HG02938 (cell line): ENCODE results near the gene MRPL34.
A peak's percentile ranks its signal among the peaks of the same experiment; 100 is the strongest.
"Not testable (repeated sequence)": the region's sequence is repeated elsewhere in the genome, so short reads cannot be mapped to it uniquely, and the experiment has no call there.

Experiments used
- ATAC-seq: cut with Tn5 transposase; IDR thresholded peaks from one replicate; pipeline ENCODE4 v1.9.1; 2021; ENCODE audit warnings: mild to moderate bottlenecking, moderate library complexity; ENCODE audit not compliant: unreplicated experiment

Gene MRPL34

DNA sequence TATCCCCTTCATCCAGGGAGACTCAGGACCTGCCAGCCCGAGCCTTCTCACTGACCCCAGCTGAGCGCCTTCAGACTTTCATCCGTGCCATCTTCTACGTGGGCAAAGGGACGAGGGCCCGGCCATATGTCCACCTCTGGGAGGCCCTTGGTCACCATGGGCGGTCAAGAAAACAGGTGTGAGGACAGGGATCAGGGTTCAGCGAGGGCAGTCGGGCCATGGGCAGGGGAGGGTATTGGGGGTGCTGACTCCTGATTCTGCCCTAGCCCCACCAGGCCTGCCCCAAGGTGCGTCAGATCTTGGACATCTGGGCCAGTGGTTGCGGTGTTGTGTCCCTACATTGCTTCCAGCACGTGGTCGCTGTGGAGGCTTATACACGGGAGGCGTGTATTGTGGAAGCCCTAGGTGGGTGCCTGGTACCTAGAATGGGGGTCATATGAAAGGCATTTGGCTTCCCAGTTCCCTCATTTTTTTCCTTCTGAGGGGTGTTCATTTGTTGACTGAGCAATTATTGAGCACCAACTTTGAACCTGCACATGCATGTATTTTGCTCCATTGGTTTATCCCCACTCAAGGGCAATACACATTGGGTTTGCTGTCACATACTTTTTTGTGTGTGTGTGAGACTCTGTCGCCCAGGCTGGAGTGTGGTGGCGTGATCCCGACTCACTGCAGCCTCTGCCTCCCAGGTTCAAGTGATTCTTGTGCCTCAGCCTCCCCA lies 20.1 kb upstream of the MRPL34 start:
- no peak for ATAC-seq

GRCh38 chr19:17286263-17286662 lies 19.4 kb upstream of the MRPL34 start:
- ATAC-seq, result no peak

DNA sequence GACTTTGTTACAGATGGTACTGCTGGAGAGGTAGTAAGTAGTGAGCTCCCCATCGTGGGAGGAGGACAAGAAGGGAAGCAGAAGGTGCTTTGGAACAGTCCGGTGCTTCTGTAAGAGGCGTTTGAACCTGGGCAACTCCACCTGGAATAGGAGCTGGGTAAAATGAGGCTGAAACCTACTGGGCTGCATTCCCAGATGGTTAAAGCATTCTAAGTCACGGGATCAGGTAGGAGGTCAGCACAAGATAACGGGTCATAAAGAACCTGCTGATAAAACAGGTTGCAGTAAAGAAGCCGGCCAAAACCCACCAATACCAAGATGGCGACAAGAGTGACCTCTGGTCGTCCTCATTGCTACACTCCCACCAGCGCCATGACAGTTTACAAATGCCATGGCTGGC lies 18.9 kb upstream of the MRPL34 start:
- no peak for ATAC-seq

- no peak for ATAC-seq
Measured at GRCh38 chr19:17289489-17289888, 16.2 kb upstream of the MRPL34 start.

GRCh38 chr19:17292301-17293074 lies 13.2 kb upstream of the MRPL34 start:
- ATAC-seq, result peak; percentile 66

DNA sequence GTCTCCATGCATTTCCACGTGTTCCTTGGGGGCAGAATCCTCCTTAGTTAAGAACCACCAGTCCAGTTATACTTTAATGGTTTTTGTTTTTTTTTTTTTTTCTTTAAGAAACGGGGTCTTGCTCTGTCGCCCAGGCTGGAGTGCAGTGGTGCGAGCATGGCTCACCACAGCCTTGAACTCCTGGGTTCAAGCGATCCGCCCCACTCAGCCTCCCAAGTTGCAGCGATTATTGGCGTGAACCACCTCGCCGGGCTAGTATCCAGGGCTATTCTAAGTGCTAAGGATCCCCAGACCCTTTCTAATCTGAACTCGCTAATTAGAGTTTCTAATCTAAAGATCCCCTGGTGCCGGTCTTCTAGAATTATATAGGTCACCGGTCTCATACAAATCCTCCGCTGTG lies 12.1 kb upstream of the MRPL34 start:
- no peak for ATAC-seq

DNA sequence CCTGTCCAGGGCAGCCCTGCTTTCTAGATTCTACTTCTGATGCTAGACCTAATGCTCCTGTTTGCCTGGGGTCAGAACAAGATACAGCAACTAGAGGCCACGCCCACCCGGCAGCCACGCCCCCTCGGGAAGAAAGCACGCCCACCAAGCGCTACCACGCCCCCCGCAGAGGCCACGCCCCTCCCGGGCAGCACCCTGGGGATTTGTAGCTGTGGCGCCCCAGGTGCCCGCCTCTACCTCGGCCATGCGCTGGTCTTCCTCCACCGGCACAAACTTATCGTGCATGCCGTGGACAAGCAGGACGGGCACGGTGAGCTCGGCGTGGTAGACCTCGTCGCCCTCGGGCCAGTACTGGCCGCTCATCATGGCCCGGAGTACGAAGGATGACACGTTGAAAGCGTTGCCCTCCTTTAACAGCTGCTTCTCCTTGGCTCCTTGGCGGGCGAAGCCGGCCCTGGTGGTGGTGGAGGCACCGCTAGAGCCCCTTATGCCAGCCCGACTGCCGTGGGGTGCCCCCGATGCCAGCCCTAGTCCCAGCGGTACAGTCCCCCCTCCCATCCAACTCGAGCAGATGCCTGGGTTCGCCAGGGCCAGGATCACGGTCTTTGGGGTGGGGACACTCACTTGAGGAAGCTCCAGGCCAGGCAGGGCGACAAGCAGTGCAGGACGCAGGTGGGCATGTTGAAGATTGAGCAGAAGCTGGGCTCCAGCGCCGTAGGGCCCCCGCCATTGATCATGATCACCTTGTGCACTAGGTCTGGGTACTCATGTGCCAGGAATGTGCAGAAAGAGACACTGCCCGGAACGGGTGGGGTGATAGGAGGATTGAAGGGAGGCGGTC lies 11.4 kb upstream of the MRPL34 start:
- ATAC-seq, result no peak

DNA sequence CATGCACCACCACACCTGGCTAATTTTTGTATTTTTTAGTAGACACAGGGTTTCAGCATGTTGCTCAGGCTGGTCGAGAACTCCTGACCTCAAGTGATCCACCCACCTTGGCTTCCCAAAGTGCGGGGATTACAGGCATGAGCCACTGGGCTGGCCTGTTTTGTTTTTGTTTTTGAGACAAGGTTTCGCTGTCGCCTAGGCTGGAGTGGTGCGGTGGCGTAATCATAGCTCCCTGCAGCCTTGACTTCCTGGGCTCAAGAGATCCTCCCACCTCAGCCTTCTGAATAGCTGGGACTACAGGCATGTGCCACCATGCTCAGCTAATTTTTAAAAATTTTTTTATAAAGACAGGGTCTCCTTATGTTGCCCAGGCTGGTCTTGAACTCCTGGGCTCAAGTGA lies 10.1 kb upstream of the MRPL34 start:
- not testable (repeated sequence) for ATAC-seq

GRCh38 chr19:17296273-17296672 lies 9.4 kb upstream of the MRPL34 start:
- ATAC-seq, result no peak

DNA sequence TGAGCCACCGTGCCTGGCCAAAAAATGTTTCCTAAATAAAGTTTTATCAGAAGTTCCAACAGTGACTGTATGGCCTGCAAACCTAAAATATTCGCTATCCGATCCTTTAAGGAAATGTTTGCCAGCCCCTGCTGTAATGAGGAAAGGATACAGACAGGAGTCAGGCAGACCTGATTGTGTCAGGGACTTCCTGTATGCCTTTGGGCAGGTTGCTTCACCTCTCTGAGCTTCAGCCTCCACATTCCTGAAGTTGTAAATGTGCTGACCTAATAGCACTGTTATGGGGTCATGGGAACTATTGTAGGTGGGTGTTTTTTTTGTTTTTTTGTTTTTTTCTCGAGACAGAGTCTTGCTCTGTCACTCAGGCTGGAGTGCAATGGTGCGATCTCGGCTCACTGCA lies 8.7 kb upstream of the MRPL34 start:
- no peak for ATAC-seq

- ATAC-seq, result no peak
Measured at GRCh38 chr19:17300992-17301619, 4.6 kb upstream of the MRPL34 start.

DNA sequence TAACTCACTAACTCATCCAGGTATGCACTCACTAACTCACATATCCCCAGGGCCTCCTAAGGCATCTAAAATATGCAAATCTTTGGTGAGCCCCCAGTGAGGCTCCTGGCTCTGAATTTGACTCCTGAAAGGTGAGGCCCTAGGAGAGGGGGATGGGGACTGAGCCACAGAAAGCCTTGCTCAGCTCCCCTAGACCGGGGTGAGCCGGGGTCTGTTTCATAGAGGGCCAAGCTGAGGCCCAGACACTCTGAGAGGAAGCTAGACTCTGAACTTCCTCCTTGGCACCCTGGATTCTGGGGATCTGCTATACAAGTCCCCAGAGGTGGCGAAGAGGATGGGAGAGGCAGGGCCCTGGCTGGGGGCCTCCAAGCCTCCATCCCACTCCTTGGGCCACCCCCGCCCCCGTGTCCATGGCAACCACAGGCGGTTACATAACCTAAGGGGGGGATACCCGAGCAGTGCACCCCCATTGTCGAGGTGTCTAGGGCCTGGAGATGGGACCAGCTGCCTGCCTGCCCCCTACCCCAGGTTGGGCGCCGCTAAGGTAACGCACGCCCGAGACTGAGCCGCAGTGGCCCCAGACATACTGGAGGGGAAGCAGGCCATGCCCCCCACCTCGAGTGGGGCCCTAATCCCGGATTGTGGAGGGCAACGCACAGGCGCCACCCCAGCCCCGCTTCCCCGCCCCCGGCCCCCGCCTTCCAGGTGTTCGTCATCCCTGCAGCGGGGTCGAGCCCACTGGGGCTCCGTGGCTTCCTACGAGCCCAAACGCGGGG lies 3.1 kb upstream of the MRPL34 start:
- no peak for ATAC-seq

GRCh38 chr19:17303167-17303939 lies 2.3 kb upstream of the MRPL34 start, which contains the start of gene ABHD8:
ABHD8 (minus strand) TSS chr19:17303425; CDS start chr19:17301616, 1,809 bp downstream.
- ATAC-seq, result peak; percentile 53

GRCh38 chr19:17303940-17304267 lies 1.8 kb upstream of the MRPL34 start:
- ATAC-seq, result no peak

- ATAC-seq, result no peak
Measured at GRCh38 chr19:17304386-17305215, 1.1 kb upstream of the MRPL34 start.

DNA sequence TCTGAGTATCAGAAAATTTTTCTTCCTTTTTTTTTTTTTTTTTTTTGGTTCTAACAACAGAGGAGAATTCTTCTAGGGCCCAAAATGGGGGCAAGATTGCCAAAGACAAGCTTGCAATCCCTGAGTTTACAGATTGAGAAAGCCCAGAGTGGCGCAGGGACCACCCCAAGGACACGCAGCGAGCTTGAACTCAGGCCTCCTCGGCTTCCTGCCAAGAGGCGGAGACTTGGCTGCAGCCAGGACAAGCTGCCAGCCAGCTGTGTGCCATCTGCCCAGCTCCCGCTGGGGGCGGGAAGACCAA lies 506 bp upstream of the MRPL34 start:
- no peak for ATAC-seq

DNA sequence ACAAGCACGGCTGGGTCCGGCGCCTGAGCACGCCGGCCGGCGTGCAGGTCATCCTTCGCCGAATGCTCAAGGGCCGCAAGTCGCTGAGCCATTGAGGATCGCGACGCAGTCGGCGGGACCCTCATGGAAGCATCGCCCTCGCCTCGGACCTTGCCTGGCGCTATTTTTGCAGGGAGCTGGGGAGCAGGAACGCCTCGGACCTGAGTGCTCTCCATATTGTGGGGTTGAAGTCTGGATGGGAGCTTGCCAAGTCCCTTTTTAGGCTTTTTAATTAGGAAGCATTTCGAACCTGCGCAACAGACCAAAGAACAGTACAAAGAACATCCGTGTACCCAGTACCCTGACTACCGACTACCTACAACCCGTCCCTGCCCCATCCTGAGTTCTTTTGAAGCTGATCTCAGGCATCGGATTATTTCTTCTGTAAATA lies 628 bp downstream of the MRPL34 start:
- ATAC-seq, result no peak

DNA sequence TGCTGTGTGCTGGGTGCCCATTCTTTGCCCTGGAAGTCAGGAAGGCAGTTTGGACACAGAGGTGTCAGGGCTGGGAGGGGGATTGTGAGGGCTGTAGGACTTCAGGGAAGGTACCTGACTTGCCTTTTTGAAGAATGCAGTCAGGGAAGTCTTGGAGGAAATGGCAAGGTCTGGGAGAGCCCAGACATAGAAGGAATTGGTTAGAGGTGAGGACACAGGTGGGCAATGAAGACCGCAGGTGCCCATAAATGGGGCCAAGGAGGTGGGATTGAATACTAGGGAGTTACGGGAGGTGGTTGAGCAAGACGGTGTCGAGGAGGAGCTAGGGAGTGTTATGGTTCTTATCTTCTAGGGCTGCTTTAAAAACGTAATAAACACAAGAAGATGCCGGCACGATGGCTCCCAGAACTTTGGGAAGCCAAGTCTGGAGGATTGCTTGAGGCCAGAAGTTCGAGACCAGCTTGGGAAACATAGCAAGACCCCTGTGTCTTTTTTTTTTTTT lies 2.3 kb downstream of the MRPL34 start:
- no peak for ATAC-seq
